ENCODE results near the gene TMEM89. TPM values are rescaled to one million over a fixed set of nuclear protein-coding genes. Genes with fewer than 3 reads are reported as not detected.

TMEM89 gene
- polyA plus RNA-seq, 2 of the 4 experiments (the other 2 are of a cell fraction) = not detected

GRCh38 chr3:48573973-48574585 lies 47.5 kb downstream of the TMEM89 start:
- ATAC-seq (peak in 1 of 2 experiments; percentile 0; a peak in 1 of 6 replicates), DNase-seq (ENCODE audit: low read depth in 1 of 2, low spot score in 1 of 2) (no peak), FAIRE-seq (no peak)
- CTCF ChIA-PET = interaction anchor here (1.8 kb wide), 1 partner anchor 16 kb away, joined by 5 read pairs; no protein-coding TSS in a partner anchor
- POLR2A ChIA-PET = no interaction called here
- TF ChIP-seq TP53 (CRISPR knock-in tag; IDR thresholded peaks at IDR 0.05) = no peak
- TF ChIP-seq MAFK (IDR thresholded peaks at IDR 0.05; ENCODE audit: partially characterized antibody) = no peak
- no peak for TF ChIP-seq HOXB5 (CRISPR knock-in tag; IDR thresholded peaks at IDR 0.05)
- TF ChIP-seq ATOH8 (CRISPR knock-in tag; IDR thresholded peaks at IDR 0.05; ENCODE audit: low read depth) = no peak
- TF ChIP-seq CBX8 (IDR thresholded peaks at IDR 0.05) = no peak
- no peak for TF ChIP-seq SMC3 (IDR thresholded peaks at IDR 0.05)
- TF ChIP-seq HES2 (IDR thresholded peaks at IDR 0.05) = no peak
- Histone ChIP-seq H3K4me1 (no peaks in the 10 kb centered on the region; the same call in 2 of the 3 replicates), H3K9me3 (no peaks in the 10 kb centered on the region), H3K4me2 (no peak overlapping the region), H3K27ac (no peak overlapping the region; a peak in 1 of 6 replicates), H3K4me3 (no peak overlapping the region)
- 97% methylated on average over 5 of the region's 10 CpGs for WGBS (ENCODE audit: missing lambda C conversion rate)

- Histone ChIP-seq H3K27ac (peak overlapping the region in 1 of 2 experiments; percentile 21; a peak in 1 of 6 replicates), H3K4me3 (no peak overlapping the region), H3K4me1 (peaks cover 13% of the 10 kb centered on the region), H3K9me3 (no peaks in the 10 kb centered on the region), H3K4me2 (no peak overlapping the region)
- no peak for FAIRE-seq
- ChIA-PET POLR2A (no interaction called here), CTCF (no interaction called here)
- no peak for ATAC-seq
- TF ChIP-seq KDM1A (IDR thresholded peaks at IDR 0.05; ENCODE audit: low read depth) = no peak
- no peak for TF ChIP-seq MAX (IDR thresholded peaks at IDR 0.05)
- TF ChIP-seq REST (IDR thresholded peaks at IDR 0.05) = no peak
- TF ChIP-seq HES2 (IDR thresholded peaks at IDR 0.05) = no peak
- no peak for TF ChIP-seq CHD2 (IDR thresholded peaks at IDR 0.05; ENCODE audit: low read length, partially characterized antibody)
- no peak for TF ChIP-seq CTCF (IDR thresholded peaks at IDR 0.05)
- TF ChIP-seq HDAC2 (IDR thresholded peaks at IDR 0.05) = no peak
- TF ChIP-seq BCL3 (IDR thresholded peaks at IDR 0.05) = no peak
- TF ChIP-seq MAZ (IDR thresholded peaks at IDR 0.05; ENCODE audit: borderline replicate concordance, low read depth, low read length) = no peak
- no peak for TF ChIP-seq EHMT2 (IDR thresholded peaks at IDR 0.05; ENCODE audit: low read depth)
- TF ChIP-seq EHF (CRISPR knock-in tag; IDR thresholded peaks at IDR 0.05) = no peak
- no peak for TF ChIP-seq POLR2A (IDR thresholded peaks at IDR 0.05; ENCODE audit: low read length)
- TF ChIP-seq ESRRA (IDR thresholded peaks at IDR 0.05; ENCODE audit: borderline replicate concordance, low read length) = no peak
- TF ChIP-seq SMC3 (IDR thresholded peaks at IDR 0.05) = no peak
- no peak for TF ChIP-seq RARB (CRISPR knock-in tag; IDR thresholded peaks at IDR 0.05)
- TF ChIP-seq TFCP2L1 (CRISPR knock-in tag; IDR thresholded peaks at IDR 0.05) = no peak
- TF ChIP-seq MAFK (IDR thresholded peaks at IDR 0.05; ENCODE audit: partially characterized antibody) = no peak
- no peak for TF ChIP-seq CBX8 (IDR thresholded peaks at IDR 0.05)
- DNase-seq (ENCODE audit: low read depth in 1 of 2, low spot score in 1 of 2) = no peak
- WGBS (ENCODE audit: missing lambda C conversion rate) = 85% methylated on average over 4 of the region's 7 CpGs
Observed at GRCh38 chr3:48572517-48572916, 49.1 kb downstream of the TMEM89 start.
